ENCODE results near the gene SND1.

Gene SND1

DNA sequence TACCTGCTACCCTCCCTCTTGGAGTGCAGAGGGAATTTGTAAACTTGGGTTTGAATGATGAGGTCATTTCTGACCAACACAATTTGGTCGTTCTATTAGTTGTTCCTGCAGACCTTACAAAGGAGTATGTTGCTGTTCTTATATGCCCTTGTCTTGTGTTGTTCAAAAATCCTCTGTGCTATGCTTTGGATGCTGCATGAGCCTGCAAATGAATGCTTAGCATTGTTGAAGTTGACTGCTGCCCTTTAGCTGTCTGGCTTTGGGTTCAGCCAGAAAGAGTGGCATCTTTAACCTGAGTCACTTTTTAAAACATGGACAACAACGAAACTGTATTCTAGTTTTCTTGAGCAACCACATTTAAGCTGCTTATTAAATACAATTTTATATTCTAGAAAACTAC is 80.3 kb downstream of the SND1 start:
- no peak for DNase-seq

- DNase-seq, result no peak
Measured at GRCh38 chr7:127733986-127734385, 82.0 kb downstream of the SND1 start.

- no peak for DNase-seq
Measured at GRCh38 chr7:127736511-127736910, 84.5 kb downstream of the SND1 start.

DNA sequence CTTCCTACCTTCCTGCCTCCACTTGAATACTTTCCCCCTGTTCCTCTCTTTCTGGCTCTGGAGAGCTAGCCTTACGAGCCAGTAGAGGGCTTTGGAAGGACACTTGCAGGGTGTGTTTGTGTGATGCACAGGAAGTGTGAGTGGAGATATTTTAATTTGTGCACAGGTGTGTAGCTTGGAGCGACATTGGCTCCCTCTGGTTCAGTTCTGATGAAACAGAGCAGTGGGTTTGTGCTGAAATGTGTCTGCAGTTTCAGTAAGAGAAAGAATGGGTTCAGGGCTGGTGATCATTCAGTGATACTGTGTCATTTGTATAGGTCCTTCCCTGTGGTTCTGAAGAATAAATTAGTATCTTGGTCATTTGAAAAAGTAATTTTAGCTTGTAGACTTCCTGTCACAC is 86.9 kb downstream of the SND1 start:
- no peak for DNase-seq

DNA sequence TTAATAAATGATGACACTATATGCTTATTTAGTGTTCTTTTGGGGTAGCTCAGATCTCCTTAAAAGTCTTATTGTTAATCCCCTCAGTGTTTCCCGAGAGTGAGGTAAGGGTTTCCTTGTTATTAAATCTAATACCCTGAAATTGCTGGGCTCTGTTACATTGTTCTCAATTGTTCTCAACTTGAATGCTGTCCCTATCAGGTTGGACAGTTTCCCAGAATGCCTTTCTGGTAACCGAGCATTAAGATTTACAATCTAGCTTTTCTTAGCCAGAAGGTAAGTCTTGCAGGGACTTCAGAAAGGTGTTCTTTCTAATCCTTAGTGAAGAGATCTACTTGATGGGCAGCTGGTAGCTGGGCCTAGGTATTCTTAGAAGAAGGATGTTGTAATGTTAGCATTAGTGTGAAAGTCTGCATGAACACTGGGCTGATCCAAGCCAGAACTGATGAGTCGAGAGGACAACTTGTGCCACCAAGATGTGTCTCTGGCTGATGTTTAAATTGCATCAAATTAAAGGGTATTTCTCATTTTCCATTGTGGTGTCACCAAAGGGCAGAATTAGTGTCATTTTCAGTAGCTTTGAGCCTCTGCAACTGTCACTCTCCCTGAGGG is 89.9 kb downstream of the SND1 start:
- DNase-seq, result no peak

- DNase-seq, result no peak
Measured at GRCh38 chr7:127745445-127745844, 93.5 kb downstream of the SND1 start.

DNA sequence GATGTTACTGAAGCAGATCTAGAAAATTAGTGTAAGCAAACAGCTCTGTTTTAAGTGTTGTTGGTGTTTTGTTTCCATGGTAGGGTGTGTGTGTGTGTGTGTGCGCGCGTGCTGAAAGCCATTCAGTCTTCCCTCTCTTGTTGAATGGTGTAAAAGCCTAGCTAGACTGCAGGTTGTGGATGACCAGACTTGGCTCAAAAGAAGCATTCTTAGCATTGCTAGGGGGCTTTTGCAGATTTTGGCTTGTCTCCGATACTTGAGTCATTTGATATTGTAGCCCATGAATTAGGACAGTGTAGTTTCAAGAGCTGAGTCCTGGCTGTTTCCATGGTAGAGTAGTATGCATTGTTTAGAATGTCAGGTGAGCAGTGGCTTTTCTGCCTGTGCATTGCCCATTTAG is 99.1 kb downstream of the SND1 start:
- DNase-seq, result no peak

DNA sequence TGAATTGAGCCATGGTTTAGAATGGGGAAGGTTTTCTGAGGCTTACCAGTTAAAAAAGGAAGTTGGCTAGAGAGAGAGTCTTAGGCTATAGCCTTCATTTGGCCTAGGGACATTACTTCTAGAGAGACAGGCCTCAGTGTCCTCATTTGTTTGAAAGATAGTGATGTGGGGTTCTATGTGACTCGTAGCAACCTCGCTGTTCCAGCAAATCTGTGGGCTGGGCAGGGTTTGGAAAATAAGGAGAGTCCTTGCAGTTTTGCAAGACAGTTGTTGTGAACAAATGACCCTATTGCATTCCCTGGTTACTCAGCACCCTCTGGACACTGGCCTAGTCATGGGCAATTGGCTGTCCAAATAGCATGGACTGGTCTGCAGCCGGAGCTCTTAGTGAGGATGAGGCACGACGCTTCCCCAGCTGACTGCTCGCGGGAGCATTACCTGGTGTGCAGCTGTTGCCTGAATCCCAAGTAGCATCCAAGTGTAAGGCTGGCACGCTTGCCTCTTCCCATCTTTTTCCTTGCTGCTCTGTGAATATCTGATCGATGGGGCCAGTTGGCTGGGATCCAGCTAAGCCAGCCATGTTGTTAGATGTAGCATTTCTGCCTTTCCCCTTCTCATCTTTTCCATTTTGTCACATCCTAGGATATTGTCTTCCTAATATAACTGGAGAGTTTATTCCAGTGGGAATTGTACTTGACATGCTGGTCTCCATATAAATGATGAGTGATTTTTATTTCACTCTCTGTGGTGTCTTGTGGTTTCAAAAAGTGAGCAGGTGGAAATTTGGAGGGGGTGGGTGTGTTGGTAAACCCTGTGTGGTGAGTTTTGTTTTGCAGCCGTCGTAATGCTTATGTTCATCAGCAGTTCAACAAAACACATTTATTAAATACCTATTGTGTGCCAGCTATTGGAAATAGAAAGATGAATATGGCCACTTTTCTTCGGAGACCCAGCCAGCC is 99.8 kb downstream of the SND1 start:
- DNase-seq, result no peak

DNA sequence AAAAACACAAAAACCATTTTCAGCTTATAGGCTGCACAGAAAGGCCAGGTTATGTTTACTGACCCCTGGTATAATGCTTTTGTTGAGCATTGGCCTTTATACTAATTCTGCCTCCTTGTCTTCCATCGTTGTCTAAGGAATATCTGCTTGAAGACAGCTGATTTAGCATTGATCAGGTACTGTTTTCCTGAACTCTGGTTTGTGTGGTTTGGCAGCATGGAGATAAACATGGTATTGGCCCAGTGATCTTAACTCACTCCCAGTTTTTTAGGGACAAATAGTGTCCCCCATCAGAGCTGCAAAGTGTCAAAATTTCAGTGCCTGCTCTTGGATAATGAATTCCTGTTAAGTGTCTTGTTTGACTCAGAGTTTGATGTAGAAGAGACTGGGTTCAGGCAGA is 100.8 kb downstream of the SND1 start:
- DNase-seq, result no peak

- no peak for DNase-seq
Measured at GRCh38 chr7:127754457-127754856, 102.5 kb downstream of the SND1 start.

- no peak for DNase-seq
Measured at GRCh38 chr7:127755521-127755920, 103.5 kb downstream of the SND1 start.

DNA sequence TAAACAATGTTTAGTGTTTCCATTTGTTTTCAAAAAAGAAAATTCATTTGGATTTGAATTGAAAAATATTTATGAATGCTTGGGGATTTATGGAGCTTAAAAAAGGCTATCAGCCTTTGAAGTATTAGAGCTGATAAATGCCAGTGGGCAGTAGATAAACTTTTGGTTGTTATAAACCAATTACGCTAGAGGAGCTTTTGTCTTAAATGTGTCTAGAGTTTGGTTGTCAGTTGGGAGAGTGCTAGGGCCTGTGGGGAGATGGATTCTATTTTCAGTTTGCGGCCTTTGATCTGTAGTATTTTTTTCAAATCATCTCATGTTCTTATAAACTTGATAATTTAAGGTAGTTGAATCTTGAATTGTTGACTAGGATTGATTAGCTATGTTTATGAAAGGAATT is 104.0 kb downstream of the SND1 start:
- DNase-seq, result no peak

- DNase-seq, result no peak
Measured at GRCh38 chr7:127758105-127758504, 106.1 kb downstream of the SND1 start.

GRCh38 chr7:127758845-127759244 is 106.9 kb downstream of the SND1 start:
- DNase-seq, result no peak

DNA sequence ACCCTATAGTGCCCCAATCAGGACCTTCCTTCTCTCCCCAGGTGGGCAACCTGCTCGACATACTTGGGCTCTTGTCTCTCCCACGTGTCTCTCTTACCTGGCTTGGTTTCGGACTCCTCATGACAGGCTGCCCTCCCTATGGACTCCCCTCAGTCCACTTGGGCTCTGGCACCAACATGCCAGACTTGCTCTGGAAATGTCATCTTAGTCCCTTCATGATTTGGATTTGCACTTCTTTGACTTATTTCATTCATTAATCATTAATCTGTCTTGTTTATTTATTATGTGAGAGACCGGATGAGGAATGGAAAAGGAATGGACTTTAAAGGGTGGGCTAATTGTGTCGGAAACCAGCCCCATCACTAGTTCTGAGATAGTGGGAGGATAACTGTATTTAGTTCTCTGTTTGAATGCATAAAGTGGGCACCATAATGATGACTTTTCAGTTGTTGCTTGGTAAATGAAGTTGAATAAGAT is 108.0 kb downstream of the SND1 start:
- DNase-seq, result no peak

DNA sequence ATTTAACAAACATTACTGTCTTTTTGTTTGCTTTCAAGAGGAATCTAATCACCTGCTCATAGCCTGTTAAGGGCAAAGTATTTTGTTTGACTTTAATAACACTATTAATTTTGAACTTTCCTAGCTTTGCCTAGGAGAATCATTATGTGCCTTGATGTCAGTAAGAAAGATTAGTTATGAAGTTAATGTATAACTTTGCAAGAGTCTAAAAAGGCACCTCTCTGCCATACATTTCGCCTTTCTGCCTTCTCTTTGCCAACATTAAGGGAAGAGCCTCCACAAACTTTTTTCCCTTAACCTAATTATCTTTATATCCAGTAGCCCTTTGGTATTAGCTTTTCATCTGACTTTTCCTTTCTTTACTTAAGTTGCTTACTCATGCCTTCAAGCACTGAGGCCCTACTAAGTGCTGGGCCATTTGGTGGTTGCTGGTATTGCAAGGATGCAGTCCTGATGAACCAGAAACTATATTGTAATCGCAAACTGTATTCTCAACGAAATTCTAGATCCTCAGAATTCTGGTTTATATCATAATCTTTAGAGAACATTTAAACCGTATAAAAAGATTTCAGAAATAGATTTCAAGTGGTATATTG is 108.5 kb downstream of the SND1 start:
- DNase-seq, result no peak

DNA sequence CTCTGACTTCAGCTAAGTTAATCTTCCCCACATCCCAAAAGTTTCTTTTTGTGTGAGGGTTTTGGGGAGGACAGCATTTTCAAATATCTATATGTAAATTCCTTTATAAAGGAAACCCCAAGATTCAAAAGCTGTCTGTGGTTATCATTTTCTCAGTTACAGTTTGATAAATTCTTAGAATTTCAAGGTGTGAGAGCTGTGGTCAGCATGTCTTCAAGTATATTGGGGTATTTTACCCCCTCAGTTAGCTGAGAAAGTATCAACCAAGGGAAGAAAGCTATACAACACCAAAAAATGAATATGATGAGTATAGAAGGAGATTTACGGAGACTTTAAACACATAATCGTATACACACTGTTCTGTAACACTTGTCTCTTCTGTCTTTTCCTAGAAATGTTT is 109.2 kb downstream of the SND1 start:
- DNase-seq, result no peak

DNA sequence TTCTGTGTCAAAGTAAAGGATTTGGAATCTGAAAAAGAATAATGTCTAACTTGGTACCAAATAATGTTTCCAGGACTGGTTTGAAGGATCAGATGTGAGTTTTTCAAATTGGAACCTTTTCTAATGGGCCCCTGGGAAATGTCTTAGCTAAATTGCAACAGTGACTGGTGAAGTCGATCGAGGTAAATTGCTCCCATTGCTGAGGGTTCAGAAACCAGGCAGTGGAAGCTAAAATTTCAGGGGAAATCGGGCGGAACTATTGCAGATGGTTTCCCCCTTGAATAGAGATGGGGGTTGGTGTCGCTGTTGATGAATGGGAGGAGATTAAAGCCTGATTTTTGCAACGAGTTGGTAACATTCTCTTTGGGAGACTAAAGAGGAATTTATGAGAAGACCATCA is 112.7 kb downstream of the SND1 start:
- DNase-seq, result no peak

- no peak for DNase-seq
Measured at GRCh38 chr7:127765150-127765549, 113.2 kb downstream of the SND1 start.

- no peak for DNase-seq
Measured at GRCh38 chr7:127766831-127767459, 115.0 kb downstream of the SND1 start.

DNA sequence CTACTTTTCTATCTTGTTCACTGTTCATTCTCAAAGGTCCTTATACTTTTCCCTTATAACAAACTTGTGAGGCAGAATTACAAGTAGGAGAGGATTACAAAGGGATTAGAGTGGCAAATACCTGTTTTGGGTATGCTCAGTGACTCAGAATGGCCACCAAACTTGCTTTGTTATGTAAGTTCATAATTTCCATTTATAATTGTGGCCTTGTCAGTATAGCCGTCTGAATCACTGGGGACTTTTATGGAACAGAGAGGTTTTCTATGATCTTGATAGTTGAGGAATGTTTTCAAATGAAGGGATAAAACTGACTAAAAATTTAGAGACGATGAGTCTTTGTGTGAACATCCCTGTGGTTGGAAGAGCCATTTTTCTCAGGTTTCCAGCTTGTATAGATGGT is 116.2 kb downstream of the SND1 start:
- no peak for DNase-seq

DNA sequence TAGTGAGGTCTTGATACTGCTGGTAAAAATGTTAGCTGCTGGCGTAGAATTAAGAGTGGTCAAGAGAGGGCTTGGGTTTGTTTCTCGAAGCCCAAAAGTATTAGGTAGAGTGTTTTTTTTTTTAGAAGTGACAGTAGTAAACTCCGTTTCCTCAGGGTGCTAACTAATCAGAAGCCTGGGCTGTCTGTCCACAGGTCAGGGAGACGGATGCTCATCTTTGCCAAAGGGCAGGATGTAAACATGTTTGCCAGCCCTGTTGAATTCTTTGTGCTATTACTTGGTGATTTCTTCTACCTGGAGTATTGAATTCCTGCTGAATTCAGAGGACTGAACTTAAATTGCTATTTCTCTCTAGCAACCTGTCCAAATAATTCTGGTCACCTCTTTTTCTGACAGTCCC is 117.1 kb downstream of the SND1 start:
- no peak for DNase-seq

DNA sequence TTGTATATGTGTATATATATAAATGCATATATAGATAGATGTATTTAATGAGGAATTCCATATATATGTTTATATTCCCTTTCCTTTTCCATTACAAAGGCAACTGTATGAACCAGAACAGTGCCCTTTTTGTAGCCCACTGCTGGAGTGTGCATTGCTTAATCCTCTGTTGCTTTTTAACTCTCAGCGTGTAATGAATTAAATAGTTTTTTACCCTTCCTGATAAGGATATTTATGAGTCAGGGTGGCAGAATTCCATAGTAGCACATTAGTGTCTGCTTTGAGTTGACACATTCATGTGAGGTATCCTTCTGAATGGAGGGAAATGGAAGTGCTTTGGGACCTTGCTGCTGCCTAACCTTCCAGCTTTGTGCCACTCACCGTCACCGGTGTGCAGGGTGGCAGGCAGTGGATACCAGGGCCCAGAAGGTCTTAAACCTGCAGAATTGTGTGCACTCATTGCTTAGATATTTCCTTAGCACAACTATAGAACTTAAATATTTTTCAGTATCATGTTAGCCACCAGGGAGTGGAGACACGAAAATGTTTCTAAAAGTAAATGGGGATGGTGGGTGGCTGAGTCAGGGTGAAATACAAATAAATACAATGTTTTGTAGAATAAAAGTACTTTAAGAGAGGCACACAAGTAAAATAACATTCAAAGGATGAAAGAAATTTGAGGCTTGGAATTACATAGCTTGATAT is 117.9 kb downstream of the SND1 start:
- no peak for DNase-seq

Measured in CD4-positive, alpha-beta T cell treated with Interleukin-17A for 4 hours (primary cell).